Fibroblast of pulmonary artery (primary cell): ENCODE data around the gene AQP7.
"Not testable (repeated sequence)": the region's sequence is repeated elsewhere in the genome, so short reads cannot be mapped to it uniquely, and the experiment has no call there.

ENCODE experiments used
- DNase-seq: peaks from one replicate; pipeline ENCODE4 v3.0.0-alpha.2; 2010; ENCODE audit warnings: low read depth
- H3K4me3 ChIP-seq: replicated peaks from 2 replicates; pipeline ENCODE4 v1.5.1; 2011; ENCODE audit warnings: low read depth, mild to moderate bottlenecking, control low read depth, low read length, moderate library complexity
- CTCF ChIP-seq: IDR thresholded peaks from 2 replicates; pipeline ENCODE4 v1.5.1; 2011; ENCODE audit warnings: mild to moderate bottlenecking, control low read depth, low read length, inconsistent platforms; ENCODE audit errors: missing control alignments

Gene AQP7

GRCh38 chr9:33393581-33393980 lies 8.8 kb downstream of the AQP7 start:
- H3K4me3 ChIP-seq, result no peak overlapping the region
- TF ChIP-seq CTCF, result no peak
- DNase-seq, result no peak

DNA sequence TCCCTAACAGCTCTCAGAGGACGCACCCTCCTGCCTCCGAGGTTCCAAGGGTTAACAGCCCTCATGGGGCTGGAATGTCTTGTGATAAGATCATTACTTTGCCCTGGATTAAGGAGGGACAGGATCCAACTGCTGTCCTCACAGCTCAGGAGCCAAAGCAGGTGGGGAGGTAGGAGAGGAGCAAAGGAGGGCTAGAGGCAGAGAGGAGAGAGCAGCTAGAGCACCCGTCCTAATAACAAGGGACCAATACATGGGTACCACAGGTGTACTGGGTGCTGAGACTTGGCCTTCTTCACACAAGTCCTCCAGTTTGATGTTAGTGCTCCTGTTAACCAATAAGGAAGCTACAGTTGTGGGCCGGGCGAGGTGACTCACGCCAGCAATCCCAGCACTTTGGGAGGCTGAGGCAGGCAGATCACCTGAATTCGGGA lies 9.8 kb downstream of the AQP7 start:
- not testable (repeated sequence) for H3K4me3 ChIP-seq, DNase-seq

- H3K4me3 ChIP-seq, result not testable (repeated sequence)
- peak; percentile 99 for DNase-seq
These were observed 11.1 kb downstream of the AQP7 start for GRCh38 chr9:33391111-33391771.

DNA sequence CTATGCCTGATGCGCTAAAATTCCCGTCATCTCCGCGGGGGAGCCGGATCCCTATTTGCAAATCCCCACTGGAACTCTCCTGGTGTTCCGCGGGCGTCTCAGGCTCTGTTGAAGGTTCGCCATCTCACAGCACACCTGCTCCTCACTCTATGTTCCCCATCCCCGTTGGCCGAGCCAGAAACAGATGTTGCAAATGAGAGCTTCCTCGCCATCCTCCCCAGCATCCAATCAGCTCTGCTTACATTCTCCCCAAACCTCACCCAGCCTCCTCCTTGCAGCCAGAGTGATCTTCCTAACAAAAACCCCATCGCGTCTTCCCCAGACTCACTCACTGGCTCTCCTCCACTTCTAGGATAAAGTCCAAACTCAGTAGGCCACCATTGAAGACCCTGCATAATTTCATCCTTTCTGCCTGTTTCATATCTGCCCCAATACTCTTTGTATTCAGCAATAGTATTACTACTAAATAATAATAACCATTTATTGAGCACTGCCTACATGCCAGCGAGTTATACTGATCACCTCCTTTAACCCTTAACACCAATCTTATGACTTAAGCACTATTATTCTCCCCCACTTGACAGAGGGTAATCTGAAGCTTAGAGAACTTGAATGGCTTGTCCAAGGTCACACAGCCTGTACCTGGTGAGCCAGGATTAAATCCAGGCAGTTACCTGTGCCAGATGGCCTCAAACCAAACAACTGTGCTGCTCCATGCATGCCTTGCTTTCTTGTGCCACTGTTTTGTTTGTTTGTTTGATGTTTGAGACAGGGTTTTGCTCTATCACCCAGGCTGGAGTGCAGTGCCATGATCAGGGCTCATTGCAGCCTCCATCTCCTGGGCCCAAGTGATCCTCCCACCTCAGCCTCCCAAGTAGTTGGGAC lies 14.0 kb downstream of the AQP7 start:
- no peak for DNase-seq
- no peak overlapping the region for H3K4me3 ChIP-seq
- no peak for TF ChIP-seq CTCF

GRCh38 chr9:33386998-33387397 lies 15.4 kb downstream of the AQP7 start:
- DNase-seq, H3K4me3 ChIP-seq: not testable (repeated sequence)

DNA sequence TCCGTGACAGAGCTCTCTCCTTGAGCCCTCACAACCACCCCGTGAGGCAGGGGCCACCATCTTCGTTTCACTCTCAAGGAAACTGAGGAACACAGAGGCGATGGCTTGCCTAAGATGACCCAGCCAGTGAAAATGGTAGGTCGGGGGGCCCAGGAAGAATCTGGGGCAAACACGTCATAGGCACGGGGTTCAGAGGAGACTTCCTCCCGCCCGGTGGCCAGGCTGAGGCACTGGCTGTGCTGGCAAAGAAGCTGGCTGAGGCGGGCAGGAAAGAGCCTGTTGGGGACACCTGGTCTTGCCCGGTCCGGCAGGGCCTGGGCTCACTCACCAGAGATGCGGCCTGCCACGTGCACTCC lies 15.7 kb downstream of the AQP7 start:
- not testable (repeated sequence) for H3K4me3 ChIP-seq, DNase-seq

DNA sequence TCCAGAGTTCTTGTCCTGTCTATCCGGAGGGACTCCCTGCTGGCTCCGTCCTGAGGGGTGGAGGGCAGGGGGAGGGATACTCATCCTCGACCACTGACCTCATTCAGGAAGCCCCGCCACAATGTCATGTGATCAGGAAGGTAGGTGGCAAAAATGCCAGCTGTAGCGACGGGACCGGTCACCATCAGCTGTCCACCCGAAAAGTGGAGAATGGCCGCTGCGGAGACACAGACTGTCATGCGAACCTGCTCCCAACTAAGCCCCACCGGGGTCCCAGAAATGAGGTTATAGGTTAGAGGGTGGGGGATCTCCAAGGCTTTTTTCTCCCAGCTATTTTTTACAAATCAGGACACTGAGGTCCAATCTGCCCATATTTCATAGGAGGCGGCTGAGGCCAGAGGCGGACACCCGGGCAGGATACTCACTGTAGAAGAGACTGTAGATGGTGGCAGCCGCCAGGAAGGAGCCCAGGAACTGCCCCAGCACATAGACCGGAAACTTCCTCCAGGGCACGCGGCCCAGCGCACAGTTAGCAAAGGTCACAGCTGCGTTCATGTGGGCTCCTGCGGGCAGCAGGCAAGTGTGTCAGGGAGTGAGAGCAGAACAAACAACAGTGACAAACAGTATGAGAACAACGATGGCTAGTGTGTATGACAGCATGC lies 16.3 kb downstream of the AQP7 start:
- not testable (repeated sequence) for H3K4me3 ChIP-seq, DNase-seq

GRCh38 chr9:33385536-33385935 lies 16.8 kb downstream of the AQP7 start:
- not testable (repeated sequence) for DNase-seq, H3K4me3 ChIP-seq

DNA sequence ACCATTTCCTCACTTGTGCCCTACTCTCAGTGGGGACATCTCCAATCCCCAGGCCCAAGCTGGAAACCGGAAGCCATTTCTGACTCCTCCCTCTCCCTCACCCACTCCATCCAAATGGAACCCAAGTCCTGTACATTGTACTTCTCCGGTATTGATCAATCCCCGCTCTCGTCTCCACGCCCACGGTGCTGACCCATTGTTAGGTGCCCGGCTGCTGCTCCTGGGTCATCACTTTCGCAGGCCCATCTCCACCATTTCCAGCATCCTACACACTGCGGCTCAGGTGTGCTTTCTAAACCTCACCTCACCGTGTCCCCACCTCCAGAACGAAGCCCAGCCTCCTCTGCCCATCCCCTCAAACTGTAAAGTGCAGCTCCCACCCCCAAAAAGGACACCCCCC lies 19.0 kb downstream of the AQP7 start:
- not testable (repeated sequence) for H3K4me3 ChIP-seq, DNase-seq

- not testable (repeated sequence) for DNase-seq, H3K4me3 ChIP-seq
These were observed 20.0 kb downstream of the AQP7 start for GRCh38 chr9:33382397-33382796.

DNA sequence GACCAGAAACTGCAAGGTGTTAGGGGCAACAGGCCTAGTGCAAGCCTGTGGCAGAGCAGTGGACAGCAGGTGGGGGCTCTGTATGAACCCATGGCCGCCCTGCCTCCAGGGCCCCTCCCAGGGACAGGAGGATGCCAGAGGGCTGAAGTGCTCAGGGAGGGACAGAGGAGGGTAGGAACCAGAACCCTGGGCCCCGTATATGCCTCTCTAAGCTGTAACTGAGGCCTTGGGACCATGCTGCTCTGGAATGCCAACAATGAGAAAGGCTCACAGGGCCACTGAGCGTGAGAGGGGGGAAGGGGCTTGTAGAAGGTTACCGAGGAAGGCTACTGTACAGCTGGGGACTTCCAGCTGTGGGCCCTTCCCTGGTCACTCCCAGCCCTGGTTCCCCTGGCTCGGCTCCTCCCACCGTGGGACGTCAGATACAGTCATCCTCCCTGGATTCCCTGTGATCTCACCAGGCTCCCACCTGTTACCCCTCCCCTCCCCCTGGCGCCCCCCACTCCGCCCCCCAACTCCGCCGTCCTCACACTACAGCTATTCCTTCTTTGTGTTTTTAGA lies 21.1 kb downstream of the AQP7 start:
- TF ChIP-seq CTCF, result no peak
- DNase-seq, result no peak
- H3K4me3 ChIP-seq, result no peak overlapping the region
